Glomerular visceral epithelial cell (primary cell): Measurements from ENCODE around the gene YBX1.

Experiments
- DNase-seq: peaks from one replicate; pipeline ENCODE4 v3.0.0-alpha.2; 2016; ENCODE audit errors: extremely low spot score

YBX1 gene

DNA sequence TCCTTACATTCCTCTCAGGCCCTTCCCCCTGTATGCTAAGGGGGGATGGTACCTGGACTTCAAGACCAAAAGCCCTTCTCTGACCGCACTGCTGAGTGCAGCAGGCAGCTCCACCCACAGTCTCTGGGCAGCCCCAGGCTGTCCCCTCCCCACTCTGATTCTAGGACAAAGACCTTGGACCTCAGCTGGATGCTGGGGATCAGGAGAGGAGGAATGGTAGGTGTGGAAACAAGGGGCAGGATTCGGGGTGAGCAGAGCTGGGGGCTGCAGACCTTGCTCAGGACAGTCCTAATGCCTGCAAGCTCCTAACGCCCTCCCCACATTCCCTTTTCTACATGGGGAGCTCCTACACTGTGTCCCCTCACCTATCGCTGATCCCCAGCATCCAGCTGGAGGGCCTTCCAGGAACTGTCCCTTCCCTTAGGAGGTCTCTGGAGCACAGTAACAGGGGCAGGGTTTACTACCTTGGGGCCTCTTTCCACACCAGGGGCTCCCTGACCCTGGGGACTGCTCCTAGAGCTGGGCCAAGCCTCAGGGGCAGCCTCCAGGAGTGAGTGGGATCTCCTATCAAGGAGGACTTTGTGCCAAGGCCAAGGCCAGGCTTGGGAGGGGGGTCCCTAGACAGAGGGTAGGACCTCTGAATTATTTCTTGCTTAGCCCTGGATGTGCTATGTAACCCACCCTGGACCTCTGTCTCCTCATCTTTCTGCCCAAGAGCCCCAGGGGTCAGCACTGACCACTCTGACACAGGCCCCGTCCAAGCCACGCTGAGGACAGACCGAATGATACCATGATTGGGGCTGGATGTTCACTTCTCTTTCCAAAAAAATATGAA is 52.2 kb downstream of the YBX1 start:
- no peak for DNase-seq

DNA sequence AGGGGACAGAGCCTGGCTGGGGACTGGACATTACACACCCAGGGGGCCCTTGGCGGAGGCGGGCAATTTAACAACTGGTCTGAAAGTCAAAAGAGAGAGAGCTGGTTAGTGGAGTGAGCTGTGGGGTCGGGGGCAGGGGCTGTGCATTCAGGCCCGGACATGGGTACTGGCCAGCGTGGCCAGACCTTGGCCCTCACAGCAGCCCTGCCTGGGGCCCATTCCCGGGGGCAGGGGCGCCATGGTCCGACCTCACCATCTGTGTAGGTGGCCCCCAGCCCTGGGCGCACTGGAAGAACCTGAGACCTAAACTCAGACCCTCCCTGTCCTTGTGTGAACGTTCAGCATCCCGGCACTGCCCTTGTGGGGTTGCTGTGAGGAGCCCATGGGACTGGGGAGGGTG is 52.8 kb downstream of the YBX1 start:
- DNase-seq: no peak

DNA sequence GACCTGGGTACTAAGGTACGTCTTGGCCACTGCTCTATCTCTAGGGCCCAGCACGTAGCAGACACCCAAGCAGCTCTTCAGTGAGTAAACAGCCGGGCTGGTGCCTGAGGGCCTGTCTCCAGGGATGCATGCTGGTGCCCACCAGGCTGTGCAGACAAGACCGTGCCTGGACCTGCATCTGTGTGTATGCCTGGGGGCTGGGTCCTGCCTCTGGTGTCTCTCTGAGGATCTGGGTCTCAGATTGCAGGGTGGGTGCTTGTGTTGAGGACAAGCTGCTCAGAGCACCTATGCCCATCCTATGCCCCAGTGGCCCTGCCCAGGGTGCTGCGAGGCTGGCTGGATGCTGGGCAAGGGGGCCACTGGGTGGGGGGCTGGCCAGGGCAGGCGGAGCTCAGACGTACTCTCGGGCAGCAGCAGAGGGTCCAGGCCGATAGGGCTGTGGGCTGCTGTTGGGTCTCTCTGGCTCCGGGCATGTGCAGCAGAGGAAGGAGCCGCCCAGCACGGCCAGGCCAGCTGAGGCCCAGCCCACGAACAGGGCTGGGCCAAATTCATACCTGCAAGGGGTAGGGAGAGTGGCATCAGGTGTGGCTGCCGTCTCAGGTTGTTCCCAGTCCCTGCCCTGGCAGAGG is 53.4 kb downstream of the YBX1 start:
- no peak for DNase-seq

DNA sequence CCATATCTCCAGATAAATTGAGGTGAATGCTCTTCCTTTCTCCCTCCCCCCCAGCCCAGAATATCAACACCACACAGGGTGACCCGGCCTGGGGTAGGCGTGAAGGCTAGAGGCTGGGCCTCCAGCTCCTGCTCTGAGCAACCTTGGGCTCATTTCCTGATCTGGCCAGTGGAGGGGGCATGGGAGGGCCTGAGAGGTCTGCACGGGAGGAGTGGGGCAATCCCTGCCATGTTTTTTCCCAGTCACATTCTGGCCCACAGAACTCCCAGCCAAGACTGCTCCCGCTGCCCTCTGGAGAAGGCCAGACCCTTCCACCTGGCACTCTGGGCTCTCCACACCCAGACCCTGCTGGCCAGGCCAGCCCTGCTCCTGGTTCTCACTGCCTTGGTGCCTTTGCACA is 53.9 kb downstream of the YBX1 start:
- peak; percentile 18 for DNase-seq

DNA sequence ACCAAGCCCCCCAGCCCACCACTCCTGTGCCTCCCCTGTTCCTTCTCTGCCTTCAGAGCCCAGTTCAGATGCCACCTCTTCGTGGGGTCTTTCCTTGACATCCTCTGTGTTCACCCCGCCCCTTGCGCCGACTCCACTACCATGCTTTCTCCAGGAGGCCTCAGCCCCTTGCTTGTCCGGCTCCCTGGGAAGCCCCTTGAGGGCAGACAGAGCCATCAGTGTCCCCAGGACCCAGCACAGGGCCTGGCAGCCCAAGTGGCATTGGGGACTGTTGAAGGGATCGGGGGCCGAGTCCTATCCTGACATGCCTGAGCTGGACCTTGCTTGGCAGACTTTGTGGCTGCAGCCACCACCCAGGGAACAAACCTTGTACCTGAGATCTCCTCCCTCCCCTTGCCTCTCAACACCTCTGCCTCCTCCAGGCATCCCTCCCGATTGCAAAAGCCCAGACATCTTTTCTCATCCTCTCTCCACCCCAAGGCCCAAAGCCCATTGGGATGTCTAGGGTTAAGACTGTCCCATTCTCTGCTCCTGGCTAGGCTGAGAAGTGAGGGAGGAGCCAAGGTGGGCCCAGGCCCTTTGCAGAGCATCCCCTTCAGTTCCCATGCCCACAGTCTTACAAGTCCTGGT is 54.5 kb downstream of the YBX1 start:
- no peak for DNase-seq

DNA sequence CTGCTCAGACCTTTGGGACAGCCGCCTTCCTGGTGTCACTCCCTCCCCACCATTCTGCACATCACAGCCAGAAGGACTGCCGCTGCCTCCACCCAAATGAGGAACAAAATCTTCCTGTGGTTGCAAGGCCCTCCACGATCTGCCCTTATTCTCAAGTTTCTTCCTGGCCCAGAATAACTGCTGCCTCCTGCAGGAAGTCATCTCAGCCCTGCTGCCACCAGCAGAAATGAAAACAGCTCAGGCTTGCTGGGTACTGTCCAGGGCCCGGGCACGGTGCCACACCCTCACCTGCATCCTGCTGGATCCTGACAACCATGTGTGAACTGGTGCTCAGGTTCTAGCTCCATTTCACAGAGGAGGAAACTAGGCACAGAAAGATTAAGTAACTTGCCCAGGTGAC is 55.0 kb downstream of the YBX1 start:
- no peak for DNase-seq

DNA sequence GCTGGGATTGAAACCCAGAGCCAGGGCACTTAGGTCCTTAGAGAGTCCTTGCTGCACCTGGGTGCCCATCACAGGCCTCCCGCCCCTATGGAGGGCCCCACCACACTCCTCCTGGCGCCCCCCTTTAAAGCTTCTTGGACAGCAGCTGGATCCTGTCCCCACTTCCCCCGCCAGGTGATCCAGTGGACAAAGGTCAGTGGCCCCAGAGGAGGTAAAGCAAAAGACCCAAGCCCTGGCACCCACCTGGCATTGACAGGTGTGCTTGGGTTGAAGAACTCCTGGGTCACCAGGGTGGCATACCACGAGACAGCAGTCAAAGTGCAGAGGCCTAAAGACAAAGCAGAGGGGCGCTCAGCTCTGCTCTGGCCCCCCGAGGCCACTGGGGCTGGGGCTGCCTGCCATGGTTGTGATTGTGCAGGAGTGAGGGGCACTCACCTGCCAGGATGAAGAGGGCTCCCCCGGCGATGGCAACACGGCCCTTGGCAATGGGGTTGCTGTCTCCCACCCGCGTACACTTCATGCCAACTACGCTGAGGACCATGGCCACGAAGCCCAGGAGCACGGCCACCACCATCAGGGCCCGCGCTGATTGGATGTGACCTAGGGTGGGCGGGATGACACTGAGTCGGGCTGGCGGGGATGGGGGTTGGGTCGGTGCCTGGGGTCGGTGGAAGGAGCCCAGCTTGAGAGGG is 55.9 kb downstream of the YBX1 start:
- no peak for DNase-seq

DNA sequence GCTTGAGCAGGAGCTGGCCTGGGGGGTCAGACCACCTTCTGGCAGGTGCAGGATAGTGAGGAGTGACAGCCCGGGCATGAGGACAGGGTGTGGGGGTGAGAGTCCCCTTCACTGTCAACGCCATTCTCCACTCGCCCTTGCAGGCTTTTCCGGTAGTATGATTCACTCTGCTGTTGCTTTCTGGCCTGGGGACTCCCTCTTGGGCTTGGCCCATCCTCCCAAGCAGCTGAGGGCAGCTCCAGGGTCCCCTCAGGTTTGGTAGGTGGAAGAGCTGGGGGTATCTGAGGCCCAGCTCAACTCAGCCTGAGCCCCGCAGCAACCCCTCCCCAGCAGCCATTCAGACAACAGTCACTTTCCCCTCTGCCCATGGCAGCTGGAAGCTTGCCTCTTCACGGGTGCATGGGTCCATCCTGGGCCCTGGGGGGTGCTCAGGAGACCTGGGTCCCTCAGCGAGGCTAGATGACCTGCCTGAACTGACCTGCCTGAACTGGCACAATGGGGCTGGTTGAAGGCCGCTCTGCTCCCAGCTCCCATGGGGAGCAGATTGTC is 56.5 kb downstream of the YBX1 start:
- no peak for DNase-seq

DNA sequence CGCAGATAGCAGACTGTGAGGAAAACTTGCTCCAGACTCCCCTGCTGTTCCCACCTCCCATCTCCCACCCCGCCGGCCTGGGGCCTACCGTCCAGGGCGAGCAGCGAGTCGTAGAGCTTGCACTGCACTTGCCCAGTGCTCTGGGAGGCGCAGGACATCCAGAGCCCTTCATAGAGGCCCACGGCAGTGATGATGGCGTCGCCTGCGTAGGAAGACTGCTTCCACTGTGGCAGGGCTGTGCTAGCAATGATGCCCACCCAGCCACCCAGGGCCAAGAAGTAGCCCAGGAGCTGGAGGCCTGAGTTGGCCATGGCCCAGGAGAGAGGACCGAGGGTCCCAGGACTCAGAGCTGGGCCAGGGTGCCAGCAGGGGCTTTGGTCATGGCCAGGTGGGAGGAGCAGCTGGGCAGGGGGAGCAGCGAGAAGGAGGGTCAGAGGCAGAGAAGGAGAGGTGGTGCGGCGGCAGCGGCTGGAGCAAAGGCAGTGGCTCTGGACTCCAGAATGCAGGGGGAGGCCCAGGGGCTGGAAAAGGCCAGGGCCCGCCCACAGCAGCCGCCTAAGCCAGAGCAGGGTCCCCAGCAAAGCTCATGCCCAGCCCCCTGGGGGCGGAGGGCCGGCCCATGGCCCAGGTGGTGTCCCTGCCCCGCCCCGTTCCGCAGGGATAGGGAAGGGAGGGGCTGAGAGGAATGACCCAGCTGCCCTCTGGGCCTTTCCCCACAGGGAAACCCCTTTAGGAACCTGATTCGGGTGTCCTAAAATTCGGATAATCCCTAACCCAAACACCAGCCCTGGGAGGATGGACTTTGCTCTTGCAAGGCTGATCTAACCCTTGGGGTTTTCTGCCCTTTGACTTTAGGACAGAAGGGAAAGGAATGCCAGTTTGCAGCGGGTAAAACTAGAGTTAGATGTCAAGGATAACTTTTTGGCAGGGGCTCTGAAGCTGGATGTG is 57.8 kb downstream of the YBX1 start, which contains the start of gene CLDN19:
TSS of gene CLDN19 (minus strand) at position 484 of the 948 bp plus-strand sequence. CDS start at position 311, 173 bp downstream.
- DNase-seq: no peak

DNA sequence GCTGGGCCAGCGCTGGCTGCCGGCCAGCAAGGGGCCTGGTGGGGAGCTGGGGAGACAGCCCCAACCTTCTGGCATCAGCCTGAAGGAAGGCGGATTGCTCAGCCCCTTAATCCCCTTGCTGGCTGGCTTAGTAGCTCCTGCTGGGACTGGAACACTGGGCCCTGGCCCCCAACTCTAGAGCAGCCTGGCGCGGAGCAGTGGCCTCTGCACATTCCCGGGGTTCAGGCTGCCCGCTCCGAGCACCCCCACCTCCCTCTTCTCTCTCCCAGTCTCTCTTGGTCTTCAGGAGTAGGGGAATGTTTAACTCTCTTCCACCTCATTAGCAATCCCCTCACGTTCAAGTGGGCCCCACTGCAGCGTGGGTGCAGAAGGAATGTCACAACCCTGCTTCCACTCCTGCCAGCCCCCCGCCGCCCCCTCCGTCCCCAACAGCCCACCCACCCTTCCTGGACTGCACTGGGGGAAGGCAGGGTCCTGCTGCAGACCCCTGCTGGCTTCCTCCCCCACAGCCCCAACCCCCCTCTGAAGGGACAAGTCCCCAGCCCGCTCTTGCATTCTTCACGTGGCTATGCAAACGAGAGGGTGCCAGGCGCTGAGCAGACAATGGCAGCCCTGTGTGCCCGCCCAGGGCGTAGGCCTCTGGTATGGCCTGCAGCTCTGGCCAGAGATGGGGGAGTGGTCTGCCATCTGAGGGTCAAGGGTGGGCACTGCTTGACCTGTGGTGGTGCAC is 58.8 kb downstream of the YBX1 start:
- DNase-seq: no peak

DNA sequence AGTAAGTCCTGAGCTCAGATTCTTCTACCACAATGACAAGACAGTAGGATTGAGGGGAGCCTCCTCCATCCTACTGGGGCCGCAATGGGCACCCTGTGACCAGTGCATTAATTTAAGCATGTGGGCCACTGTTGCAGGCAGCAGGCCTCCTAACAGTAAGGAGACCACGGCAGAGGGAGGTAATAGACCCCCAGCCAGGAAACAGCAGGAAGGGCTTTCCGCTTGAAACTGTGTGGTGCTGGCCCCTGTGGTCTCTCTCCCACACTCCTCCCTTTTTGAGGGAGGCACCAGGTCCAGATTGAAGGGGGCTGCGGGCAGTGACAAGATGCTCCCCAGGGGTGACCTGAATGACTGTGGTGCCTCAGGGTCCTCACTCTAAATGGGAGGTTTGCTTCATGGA is 59.5 kb downstream of the YBX1 start:
- DNase-seq: no peak

DNA sequence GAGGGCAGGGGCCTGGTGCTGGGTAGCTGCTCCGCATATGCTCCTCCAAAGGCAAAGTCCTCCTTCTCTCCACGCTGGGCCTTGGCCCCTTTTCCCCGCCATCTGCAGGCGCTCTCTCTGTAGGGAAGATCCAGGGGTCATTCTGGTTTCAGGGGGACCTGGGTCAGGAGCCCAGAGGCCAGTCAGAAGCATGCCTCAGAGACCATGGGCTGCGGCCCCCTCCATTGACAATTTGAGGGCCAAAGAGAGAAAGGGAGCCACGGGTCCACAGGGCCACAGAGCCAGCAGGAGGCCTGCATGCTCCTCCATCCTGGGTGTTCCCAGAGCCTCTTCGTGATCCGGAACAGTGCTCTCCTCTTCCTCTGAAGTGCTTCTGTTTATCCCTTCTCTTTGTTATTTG is 59.9 kb downstream of the YBX1 start:
- no peak for DNase-seq

DNA sequence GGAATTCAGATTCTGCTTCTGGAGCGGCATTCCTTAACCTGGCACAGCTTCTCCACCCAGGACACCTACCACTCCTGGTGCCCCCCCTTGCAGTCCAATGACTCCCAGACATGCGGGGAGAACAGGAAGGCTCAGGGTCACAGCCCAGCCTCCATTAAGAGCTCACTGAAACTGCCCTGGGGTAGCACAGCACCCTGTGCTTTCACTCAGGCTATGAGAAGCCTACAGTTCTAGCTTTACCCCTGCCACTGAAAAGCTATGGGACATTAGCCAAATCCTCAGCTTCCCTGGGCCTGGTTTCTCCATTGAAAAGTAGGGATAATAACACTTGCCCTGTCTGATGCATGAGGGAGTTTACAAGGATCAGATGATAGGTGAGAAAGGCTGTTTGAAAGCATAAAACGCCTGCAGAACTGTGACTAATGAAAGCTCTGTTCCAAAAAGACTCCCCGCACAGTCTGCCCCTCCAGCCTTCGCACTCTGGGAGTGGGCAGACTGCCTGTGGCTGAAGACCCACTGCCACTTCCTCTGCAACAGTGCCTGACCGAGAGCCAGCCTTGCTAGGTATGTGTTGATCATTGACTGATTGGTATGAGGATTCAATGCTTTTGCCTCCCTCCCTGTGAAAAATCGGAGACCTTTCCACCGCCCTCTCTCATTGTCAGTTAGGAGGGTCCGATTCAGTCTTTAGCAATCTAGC is 60.5 kb downstream of the YBX1 start:
- DNase-seq: no peak

DNA sequence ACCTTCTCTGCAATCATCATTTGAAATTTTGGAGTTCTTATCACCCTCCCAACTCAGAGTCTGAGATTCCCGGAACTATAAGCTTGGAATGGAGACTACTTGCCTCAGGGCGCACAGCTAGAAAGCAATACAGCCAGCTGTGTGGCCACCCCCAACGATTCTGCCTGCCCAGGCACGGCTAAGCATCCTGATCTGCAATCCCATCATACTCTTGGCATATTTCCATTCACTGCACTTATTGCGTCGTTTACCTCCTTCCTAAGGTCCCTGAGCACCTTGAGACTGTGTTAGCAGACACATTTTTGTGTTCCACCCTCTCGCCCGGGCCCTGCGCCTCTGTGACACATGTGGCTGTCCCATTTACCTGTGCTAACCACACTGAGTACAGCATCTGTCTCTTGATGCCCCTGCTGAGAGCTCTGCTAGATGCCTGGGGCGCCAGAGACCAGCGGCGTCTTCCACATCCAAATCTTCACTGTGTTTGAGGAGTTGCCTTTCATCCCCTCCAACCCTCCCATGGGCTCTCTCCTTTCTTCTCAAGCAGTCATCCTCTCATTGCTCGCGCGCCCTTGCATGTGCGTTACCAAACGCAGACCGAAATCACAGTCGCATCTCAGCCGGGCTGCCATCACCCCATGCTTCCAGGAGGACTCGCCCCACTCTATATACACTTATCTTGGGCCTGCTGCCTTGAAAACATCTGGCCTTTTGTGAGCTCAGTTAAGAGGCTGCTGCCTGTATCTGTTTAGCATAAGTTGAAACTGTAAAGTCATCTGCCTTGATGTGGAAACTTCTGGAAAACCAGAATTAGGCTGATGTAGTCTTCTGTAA is 61.3 kb downstream of the YBX1 start:
- DNase-seq: no peak

DNA sequence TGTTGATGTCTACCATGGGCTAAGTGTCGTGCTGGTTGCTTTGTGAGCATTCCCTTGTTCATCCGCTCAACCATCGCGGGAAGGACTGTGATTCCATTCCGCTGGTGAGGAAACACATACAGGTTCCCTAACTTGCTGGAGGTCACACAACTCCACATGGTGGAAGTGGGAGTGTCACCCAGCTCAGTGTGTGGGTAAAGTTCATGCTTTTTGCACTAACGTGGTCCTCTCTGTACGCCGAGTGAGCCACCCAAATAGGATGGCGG is 61.9 kb downstream of the YBX1 start:
- no peak for DNase-seq

DNA sequence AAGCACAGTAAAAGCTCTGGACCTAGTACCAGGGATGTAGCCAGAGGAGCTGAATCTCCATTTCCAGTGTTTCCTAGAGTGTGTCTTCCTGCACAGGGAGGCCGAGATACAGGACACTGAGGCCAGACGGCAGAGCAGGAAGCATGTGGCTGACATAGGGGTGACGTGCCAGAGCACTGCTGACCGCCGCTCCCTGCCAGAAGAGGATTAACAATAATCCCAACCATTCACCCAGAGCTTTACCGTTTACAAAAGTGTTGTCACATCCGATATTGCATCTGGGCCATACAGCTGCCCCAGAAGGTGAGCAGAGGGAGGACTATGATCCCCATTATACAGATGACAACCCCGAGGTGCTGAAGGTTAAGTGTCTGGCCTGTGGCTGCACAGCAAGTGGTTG is 63.6 kb downstream of the YBX1 start:
- DNase-seq: no peak

DNA sequence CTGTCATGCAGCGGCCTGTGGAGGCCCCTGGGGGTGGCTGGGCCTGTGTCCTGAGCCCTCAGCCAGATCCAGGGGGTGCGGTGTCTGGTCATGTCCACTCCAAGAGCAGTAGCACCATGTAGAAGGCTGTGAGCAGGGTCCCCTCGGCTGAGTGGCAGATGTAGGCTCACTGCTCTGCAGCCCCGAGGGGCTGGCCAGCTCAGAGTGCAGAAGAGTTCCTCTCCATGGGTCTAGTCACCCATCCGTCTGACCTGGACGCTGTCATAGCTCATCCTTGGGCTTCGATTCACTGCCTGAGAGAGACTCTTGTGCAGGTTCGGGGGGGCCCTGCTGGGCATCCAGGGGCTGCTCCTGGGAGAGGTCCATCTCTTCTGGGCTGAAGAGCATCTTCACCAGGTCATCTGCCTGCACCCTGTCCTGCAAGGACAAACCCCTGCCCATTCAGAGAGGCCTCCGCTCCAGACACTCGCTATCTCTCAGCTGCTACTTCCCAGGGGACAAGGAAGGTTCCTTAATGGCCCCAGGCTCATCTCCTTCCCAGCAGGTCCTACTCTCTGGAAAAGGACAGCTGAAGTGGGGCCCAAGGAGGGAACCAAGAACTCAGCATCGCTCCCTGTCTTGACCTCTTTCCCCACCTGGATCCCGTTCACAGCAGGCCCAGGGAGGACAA is 64.4 kb downstream of the YBX1 start:
- DNase-seq: no peak

DNA sequence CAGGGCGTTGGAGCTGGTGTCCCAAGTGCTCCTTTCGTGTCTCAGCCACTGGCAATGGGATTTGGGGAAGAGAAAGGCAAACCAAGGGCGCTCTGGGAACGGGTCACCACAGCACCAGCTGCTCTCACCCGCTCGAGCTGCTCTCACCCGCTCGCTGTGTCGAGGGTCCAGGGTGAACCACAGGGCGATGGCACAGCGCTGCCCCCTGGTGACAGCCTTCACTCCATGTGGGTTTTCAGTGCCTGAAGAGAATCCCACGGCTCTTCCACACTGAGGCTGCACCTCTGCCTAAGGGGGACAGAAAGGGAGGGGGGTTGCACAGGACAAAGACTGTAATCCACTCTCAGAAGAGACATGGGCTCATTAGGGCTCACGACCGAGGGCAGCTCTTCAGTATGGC is 64.9 kb downstream of the YBX1 start:
- DNase-seq: peak; percentile 25
